Stimulated activated CD8-positive, alpha-beta memory T cell treated with anti-CD3 and anti-CD28 coated beads, Interleukin-15, amount 100 ng/mL, for 1 hour (primary cell): ENCODE results near the gene ITPKB.
"Not testable (repeated sequence)": the region's sequence is repeated elsewhere in the genome, so short reads cannot be mapped to it uniquely, and the experiment has no call there.

Experiments used
- DNase-seq: peaks from one replicate; pipeline ENCODE4 v3.0.0-alpha.2; 2020; ENCODE audit warnings: low read depth

ITPKB gene

DNA sequence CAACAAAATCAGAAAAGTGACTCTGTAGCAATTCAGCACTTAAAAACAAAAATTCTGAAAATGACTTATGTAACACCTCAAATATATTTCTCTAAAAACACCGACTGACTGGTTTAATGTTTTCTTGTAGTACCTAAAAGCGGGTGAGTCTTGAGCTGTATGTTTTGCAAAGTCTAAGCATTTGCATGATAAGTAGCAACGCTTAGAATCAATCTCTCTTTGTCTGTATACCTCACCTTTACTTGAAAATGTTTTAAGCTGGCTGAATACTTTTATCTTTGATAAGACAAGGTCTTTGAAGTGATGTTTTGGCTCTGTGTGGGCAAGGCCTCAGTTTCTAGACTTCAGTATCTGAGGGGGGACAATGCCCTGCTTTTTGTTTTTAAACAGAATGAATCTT, 8.2 kb downstream of the ITPKB start:
- no peak for DNase-seq

DNA sequence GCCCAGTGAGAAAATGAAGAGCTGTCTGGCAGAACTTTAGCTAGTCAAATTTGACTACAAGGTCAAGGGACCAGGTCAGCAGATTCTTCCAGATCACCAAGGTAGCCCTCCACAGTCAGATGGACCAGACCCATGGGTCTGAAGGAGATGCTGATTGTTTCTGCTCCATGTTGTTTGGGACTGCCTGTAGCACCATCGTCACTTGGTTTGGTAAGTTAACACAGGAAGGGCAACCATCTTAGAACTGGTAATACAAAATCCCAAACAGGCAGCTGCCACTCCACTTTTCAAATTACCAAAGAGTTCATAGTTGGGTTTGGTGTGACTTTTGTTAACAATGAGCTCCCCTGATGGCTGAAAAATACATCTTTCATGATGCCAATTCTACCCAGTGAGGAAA, 9.0 kb downstream of the ITPKB start:
- DNase-seq = no peak

DNA sequence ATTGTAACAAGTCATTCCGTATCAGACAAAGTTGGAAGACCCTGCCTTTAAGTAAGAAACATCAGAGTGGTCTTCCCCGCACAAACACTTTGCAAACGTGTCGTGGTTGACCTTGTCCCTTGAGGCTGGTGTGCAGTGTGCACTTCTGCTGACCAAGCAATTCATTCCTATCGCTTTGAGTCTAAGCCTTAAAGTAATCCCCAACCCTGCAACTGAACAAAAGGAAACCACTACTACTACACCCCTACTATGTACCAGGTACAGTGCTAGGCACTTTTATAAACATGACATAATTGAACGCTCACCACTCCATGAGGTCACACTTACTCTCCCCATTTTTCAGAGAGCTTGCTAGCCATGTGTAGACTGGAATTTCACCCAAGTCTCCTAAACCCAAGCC, 10.6 kb downstream of the ITPKB start:
- no peak for DNase-seq

DNA sequence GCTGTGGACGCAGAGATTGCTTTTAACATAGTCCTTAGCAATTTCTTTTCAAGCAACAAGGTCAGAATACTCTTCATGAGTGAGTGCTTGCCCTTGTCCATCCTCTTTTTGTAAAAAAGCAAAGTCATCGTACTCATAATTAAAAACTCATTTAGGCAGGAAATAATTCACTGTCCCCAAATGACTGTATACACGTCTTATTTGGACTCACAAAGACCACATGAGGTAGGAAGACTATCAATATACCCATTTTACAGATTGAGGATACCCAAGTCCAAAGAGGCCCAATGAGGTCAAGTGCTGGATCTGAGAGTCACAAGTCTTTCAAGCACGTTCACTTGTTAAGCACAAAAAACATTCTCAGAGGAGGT, 13.2 kb downstream of the ITPKB start:
- no peak for DNase-seq

DNA sequence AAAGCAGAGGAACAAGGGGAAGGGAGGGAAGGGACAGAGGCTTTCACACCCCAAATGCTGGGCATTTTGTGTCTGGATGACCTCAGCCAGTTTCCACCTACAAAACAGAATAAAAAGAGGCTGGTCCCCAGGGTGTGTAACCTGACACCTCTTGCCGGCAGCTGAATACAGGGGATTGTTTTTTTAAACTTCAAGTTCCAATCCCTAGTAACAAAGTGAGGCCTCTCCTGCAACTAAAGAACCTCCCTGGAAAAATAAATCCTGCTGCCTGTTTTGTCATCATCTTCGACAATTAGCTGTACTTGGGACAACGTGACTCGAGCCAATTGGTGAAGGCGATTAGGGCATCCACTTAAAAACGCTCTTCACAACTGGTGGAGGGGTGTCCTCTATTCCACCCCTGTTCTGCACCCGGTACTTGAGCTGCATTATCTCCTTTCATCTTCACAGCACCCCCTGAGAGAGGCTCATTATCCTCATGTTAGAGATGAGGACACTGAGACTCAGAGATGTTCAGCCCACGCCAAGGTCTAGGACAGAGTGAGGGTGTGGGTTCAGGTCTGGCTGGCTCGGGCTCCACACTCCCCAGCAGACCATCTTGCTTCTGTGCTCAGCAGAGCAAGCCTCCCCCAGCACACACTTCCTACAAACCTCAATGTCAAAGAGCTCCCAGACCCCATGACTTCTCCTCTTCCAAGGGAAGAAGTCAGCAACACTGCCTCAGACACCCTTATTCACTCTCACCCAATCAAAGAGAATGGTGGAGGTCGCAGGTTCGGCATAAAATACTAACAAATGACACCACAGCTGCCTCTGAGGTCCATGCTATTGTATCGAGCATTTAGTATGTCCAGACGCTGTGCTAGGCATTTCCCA, 15.2 kb downstream of the ITPKB start:
- DNase-seq = no peak

DNA sequence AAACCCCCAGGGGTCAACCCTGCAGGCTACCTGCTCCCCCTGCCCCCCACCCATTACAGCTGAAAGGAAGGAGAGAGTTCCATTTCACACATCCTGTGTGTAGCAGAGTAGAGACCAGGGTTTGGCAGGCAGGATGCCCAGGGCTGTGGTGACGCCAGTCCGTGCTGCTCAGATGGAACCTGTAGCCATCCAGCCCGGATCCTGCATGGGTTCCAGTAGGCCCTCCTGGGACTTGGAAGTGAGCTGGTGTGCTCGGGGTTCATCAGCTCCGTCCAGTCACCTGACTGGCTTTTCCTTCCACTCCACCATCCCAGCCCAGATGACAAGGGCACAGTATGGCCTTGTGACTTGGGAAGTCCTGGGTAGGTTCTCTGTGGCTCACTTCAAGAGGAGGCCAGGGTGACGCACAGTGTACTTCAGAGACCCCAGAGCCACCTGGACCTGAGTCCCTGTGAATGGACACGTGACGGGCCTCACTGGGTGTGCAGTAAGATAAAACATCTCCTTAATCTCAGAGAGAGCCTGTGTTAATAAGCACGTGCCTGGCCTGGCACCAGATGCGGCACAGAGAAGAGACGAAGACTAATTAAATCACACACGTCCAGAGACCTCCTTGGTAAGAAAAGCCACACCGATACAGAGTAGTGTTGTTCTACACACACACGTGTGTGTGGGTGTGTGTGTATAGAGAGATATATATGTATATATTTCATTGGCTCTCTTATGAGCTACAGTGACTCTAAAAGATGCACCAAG, 16.0 kb downstream of the ITPKB start:
- no peak for DNase-seq

DNA sequence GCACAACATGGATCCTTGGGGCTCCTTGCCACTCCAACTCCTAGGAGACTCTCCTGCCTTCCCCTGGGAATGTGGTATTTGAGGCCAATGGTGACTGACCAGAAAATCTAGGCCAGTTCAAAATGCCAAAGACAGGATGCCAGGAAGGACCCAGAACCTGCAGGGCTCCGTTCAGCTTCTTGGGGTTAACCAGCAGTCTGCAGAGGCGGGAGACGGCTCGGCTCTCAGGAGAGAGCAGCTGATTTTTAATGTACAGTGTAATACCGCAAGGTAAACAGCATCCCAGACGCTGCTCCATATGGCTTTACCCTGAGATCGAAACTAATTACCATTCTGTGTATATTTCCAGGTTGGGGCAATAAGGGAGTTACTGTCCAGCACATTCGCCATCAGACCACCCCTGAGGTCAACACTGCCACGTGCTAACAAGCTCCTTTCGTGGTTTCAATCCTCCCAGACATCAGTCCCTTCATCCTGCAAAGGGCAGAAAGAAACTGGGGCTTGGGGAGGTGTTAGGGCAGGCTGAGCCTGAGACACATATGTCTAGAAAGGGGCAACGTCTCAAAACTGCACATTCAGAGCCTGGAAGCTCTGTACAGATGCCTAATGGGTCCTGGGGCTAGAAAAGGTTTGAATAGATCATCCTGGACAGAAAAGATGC, 16.7 kb downstream of the ITPKB start:
- no peak for DNase-seq

DNA sequence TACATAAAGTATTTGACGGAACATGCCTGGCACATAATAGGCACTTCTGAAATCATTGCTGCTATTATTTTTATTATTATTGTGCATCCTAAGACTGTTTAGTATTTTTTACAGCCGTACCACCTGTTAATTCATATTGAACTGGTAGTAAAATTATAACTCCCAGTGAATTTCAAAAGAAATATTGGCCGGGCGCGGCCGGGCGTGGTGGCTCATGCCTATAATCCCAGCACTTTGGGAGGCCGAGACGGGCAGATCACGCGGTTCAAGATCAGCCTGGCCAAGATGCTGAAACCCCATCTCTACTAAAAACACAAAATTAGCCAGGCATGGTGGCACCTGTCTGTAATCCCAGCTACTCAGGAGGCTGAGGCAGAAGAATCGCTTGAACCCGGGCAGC, 18.5 kb downstream of the ITPKB start:
- not testable (repeated sequence) for DNase-seq

DNA sequence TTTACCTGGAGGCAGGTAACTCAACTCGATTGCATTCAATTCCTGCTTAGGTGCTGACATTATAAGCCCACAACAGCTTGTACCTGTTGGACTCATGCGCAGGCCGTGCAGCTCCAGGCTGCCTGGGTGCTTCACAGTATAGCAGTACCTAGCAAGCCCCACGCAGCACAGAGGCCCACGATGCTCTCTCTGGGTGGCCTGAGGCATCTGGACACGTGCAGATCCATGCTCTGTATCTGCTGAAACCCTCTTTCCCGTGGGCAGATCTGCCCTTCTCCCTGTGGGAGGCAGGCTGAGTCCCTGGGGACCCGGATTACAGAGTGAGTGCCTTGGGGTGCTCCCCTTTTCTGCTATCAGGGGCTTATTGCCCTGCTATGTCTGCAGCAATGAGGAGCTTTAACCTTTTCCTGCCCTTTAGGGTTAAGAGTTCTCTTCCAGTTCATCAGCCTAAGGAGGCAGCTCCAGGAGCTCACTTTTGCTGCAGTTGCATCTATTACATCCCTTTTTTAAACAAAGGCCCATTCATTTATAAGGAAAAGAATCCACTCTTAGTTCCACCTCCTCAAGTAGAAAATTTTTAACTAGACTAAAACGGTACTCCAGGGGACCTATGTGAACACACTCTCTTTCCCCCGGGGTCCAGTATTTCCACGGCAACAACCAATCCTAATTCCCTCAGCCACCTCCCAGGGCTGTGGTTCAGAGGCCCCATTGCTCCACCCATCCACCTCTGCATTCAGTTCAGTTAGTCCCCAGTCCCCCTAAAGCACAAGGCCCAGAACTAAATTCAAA, 19.3 kb downstream of the ITPKB start:
- DNase-seq = no peak

DNA sequence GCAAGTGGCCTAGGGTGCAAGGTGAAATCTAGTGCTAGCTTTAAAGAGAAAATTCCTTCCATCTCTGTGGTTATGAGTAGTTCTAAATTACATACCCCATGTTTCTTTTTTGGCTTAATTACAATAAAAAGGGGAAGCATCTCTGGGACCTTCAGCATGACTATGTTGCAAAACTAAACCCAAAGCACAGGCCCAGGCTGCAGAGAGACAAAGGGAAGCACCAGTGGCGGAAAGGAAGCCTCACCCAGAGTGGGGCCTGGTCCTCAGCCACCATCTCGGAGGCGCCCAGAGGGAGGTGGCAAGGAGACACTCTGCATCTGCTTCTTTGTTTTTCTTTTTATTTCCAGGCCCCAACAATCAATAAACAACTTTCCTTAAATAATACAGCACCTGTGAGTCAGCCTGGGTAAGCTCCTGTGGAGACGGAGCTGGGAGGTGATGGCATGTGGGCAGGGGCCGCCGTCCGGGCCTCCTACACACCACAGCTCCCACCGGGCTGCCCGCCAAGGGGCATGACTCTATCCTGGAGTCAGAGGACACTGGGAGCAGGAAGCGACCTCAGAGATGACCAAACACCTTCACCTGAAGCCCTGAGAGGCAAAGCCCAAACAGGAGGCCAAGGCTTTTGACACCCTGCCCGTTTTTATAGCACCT, 21.7 kb downstream of the ITPKB start:
- no peak for DNase-seq

DNA sequence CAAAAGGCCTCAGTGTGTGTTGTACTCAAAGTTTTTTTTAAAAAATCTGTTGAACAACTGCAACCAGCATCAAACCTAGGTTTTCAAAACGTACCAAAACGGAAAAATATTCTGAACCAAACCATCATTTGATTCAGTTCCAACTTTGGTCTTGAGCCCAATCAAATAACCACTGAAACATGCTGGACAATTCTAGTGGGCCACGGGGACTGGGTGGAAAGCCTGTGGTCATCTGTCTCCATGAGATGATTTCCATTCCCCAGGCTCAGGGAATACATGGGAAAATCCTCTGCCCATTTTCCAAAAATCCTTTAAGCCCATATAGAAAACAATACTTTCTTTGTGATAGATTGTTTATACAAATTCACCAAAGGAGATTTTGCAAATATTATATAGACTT, 22.5 kb downstream of the ITPKB start:
- no peak for DNase-seq

DNA sequence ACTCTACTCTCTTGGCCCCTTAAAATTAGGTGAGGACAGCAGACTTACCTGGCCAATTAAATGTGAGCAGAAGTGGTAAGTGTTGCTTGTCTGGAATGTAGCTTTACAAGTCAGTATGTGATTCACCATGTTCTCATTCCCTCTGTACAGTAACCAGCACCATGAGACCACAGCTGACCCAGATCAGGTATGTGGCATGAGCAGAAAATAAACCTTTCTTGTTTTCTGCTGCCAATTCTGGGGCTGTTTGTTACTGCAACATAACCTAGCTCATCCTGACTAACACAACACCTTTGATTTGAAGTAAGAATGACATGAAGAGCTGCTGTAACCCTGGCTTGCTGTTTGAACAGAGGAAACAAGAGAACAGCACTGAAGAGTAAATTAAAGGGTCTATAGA, 24.9 kb downstream of the ITPKB start:
- no peak for DNase-seq

DNA sequence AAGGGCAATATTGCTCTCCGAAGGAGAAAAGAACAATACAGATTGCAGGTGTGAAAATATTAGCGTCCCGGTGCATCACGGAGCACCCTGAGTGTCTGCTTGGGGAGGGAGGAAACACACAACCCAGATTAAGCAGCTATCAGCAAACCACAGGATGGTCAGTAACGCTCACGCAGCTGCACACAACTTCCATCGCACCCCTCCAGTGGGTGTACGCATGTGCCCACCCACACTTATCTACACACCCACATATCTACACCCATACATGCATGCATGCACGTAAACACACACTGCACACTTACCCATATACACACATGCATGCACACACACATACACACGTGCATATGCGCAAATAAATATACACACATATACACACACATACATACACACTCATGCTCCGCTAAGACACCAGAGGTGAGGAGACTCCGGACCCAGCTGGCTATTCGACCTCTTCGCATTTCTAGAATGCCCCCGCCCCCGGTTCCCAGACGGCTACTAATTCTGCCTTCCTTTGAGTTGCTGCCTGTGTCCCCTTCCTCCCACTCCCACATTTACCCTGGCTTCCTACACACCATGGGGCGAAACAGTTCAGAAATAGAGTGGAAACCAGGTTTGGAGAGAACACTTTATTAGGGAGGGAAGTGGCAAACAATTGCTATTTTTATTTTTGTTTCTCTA, 26.2 kb downstream of the ITPKB start:
- no peak for DNase-seq

DNA sequence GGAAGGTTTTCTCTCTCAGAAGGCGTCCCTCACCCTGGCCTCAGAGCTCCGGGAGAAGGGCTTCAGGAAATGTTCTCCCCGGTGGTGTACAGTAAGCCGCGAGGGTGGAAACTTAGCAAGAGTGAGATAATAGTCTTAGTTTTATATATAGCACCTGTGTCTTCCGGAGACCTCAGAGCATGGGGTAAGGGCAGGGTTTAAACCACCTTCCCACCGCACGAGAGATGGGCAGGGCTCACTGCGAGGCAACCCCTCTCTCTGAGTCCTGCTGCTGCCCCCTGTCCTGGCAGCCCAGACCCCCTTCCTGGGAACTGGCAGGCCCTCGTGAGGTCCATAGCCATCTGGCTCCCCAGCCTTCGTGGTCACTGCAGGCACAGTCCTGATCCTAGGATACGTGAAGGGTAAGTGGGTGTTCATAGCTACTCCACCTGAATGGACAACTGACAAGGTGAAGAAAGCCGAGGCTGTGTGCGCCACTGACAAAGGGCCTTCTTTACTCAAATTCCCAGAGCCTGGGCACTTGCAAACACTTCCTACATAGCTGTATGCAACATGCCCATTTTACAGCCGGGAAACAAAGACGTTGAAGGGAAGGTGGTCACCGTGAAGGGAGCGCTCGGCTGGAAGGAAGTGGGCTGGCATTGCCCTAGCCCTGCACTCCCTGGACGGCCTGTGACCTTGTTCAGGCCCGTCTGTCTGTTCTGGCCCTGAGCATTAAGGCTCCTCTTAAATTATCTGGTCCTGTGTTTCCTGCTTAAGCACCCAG, 26.9 kb downstream of the ITPKB start:
- no peak for DNase-seq

DNA sequence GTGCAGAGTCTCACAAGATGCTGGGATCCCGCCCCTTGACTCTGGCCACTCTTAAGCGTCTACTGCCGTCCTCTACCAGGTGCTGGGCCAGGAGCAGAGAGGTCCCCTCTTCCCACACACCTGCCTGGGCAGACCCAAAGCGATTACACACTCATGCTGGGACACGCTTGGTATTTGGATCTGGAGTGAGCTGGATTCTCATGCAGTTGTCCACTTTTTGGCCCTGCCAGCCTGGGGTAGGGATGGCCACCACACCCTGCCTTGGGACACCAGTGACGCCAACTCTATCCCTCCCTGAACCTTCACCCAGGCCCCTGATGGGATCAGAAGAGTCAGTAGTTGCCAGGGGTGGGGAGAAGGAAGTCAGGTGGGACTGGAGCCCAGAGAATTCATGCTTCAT, 28.6 kb downstream of the ITPKB start:
- no peak for DNase-seq

DNA sequence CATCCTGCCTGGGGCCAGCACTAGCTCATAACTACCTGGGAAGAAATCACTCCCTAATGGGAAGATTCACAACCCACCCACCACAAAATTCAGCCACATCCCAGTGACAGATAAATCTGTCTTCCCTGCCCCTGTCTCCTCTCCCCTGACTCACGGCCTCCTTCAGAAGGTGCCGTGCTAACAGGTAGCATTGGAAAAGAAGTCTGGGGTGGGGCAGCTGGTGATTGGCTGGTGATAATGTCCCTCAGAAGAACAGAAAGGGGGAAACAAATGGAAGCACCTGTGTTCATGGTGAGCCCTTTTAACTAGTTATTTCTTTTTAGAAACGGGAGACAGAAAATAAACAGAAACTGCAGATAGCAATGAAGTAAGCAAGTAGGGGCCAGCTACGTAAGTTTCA, 29.1 kb downstream of the ITPKB start:
- DNase-seq = no peak

DNA sequence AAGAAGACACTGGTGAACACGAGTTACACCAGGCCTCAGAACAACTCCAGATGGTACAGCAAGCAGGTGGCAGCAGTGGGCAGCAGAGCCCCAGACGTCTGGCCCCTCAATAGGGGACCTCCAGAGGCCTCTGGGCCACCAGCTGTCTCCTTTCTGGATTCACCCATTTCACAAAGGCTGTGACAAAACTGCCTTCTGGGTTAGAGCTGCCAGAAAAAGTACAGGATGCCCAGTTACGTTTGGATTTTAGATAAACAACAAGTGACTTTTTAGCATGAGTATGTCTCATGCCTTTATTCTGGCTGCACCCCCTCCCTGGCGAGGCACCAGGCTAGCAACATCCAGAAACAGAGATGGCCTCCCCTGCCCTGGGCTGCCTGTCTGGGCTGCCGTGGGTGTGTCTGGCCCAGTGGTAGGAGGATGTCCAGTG, 30.1 kb downstream of the ITPKB start:
- no peak for DNase-seq

DNA sequence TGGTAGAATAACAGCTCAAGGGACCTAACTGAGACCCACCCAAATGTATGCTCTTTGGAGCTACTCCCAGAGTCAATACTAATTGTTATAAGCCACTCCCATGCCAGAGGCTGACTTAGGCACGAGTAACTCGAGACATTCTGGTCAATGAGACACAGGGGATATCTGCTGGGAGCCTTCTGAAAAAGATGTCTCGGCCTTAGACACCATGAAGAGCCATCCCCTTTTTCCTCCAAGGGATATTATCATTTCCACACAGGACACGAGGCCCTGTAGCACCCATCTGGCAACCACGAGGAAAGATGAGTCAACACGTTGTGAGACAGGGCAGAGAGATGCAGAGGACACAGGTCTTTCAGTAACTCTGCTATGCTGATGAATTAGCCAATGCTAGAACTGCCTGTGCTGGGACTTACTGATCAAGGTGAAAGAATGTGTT, 30.7 kb downstream of the ITPKB start:
- no peak for DNase-seq

DNA sequence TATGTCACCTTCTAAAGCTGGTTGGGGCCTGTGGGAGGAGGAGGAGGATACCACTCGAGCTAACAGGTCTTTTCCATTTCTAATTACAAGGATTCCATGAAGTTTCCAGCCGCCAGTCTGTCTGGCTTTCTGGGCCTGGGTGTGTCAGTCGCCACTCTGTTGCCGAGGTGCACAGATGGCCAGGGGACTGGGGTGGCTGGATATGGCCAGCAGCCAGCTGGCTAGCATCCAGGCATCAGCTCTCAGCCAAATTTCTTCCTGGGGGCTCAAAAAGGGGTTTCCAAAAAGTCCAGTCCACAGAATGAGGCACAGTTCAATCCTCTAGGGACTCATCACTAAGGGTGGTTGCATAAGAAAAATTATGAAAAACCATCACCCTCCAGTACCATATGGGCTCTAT, 32.4 kb downstream of the ITPKB start:
- DNase-seq = no peak
